HG03045 (cell line): ENCODE results near the gene EPB41L4B.

ENCODE experiments used
- ATAC-seq: cut with Tn5 transposase; IDR thresholded peaks from one replicate; pipeline ENCODE4 v1.9.1; 2021; ENCODE audit warnings: mild to moderate bottlenecking, moderate library complexity; ENCODE audit not compliant: unreplicated experiment

Gene EPB41L4B

DNA sequence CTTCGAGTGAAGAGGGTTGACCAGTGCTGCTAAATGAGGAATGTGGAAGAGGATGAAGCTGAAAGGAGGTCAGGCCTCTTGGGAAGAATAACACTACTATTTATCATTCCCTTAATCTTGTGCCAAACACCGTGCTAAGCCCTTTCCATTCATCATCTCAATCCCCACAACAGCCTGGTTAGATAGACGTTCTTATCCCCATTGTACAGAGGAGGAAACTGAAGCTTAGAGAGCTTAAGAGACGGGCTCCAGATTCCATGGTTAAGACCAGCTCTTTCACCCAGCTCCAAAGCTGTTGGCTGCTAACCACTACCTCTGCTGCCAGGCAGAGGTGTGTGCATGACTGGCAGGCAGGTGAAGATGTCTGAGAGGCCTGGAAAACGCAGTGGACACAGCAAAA, 868 bp upstream of the EPB41L4B start:
- ATAC-seq: no peak

DNA sequence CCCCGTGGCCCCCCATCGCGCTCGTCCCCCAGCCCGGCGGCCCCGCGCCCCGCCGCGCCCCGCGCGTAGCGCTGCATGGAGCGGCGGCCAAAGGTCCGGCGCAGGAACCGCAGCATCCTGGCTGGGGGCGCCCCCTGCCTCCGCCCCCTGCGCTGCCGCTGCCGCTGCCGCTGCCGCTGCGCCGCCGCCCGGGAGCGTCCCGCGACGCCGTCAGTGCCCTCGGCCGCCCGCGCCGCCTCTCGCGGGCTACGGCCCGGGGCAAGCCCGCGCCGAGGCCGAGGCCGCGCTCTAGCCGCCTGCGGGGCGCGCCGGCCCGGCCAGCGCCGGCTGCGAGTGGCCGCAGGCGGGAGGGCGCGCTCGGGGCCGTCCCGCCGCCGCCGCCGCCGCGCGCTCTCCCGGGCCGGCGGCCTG, 523 bp downstream of the EPB41L4B start:
- ATAC-seq: peak; percentile 26

- no peak for ATAC-seq
These were observed 1.1 kb downstream of the EPB41L4B start for GRCh38 chr9:109319626-109320241.

DNA sequence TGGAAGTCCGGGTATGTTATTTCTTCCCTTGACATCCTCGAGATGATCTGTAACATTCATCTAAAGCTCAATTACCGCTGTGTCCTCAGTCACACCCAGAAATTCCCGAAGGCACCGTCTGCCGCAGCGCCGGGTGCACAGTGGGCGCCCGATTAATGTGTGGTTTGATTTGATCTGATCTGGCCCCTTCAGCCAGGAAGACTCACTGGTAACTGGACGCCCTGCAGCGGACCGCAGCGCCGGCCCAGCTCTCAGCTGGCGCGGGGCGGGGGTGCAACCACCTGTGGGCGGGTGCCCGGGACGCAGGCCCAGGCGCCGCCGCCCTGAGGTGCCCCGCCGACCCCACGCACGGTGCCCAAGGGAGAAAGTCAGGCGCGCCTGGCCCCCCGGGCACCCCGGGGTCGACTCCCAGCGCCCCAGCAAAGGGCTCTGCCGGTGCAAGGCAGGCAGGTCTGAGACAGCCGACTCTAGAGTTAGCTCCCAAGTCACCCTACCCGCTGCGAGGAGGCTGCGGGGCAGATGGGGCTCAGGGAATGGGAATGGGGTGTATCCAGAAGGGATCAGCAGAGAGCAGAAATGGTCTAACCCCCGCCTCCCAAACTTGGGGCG, 1.7 kb downstream of the EPB41L4B start:
- no peak for ATAC-seq

- ATAC-seq: no peak
These were observed 2.7 kb downstream of the EPB41L4B start for GRCh38 chr9:109317979-109318741.

GRCh38 chr9:109317311-109317978, 3.4 kb downstream of the EPB41L4B start:
- ATAC-seq: no peak

- no peak for ATAC-seq
These were observed 4.6 kb downstream of the EPB41L4B start for GRCh38 chr9:109316207-109316640.

DNA sequence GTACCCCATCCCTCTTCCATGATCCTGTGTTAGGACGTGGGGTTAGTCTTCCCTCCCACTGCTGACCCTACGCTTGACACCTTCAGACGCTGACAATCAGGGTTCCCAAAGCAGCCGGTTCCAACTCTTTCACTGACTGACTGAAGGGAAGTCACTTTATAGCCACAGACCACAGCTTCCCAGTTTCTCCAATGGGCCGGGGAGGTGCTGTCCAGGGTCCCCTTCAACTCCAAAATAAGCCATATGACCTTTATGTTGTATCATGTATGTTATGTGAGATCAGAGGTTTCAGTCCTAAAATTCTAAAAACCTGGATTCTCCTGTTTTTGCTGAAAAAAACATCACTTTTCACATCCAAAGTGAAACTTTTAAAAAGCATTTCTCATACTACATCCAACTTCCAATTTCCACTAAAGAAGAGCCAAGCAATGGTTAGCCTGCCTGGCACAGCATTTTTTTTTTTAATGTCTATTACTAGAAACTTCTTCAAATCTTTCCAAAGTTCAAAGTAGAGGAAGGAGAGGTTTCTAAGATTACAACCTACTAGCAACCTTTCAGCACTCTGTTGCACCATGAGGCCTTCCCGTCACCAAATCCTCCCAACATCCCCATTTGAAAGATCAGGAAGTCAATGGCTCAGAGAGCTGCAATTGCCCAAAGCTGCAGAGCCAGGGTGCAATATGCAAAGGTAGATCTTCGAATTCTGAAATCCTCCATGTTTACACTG, 5.2 kb downstream of the EPB41L4B start:
- no peak for ATAC-seq

DNA sequence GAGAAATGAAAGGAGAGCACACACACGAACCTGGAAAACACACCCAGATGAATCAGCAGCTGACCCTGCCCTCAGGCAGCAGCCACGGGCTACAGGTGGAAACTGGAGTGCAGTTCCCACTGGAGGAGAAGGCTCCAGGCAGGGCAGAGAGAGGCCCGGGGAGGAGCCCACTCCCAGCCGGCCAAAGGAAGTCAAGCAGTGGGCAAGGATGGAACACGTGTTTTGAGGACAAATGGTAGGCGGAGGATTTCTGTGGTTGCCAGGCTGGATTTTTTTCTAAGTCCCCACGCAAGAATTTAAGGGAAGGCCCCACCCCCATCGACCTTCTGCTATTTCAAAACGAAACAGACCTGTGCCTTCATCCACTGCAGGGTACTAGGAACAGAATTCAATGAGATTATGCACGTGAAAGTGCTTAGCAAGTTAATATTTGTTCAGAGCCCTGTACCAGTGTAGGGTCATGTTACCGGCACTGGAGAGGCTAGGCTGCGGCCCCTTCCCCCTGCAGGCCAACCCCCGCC, 6.8 kb downstream of the EPB41L4B start:
- ATAC-seq: no peak

GRCh38 chr9:109313351-109313750, 7.5 kb downstream of the EPB41L4B start:
- no peak for ATAC-seq

DNA sequence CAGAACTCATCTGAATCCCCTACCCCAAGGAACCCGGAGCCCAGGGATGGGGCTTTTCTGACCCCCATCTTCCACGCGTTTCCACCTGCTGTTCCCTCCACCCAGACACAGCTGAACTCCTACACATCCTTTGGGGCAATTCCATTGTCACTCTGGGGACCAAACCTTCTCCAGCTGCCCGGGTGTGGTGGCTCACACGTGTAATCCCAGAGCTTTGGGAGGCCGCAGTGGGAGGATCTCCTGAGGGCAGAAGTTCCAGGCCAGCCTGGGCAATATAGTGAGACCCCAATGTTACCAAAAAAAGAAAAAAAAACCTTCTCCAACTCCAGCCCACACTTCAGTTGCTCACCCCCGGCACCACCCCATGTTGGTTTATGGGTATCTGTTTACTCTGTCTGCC, 8.1 kb downstream of the EPB41L4B start:
- ATAC-seq: no peak

DNA sequence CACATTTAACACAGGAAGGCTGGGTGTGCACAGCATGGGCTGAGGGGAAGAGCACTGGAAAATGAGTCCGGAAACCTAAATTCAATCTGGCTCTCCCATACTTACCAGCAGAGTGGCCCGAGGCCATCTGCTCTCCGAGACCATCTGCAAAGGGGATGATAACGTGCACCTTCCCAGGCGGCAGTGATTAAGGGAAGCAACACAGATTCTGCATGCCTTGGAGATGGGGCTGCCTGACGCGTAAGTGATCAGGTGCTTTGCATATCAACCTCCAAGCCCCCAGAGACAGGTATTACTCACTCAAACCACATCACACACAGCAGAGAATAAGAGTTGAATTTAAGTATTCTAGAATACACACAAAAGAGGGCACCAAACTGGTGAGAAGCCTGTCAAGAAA, 9.1 kb downstream of the EPB41L4B start:
- no peak for ATAC-seq

DNA sequence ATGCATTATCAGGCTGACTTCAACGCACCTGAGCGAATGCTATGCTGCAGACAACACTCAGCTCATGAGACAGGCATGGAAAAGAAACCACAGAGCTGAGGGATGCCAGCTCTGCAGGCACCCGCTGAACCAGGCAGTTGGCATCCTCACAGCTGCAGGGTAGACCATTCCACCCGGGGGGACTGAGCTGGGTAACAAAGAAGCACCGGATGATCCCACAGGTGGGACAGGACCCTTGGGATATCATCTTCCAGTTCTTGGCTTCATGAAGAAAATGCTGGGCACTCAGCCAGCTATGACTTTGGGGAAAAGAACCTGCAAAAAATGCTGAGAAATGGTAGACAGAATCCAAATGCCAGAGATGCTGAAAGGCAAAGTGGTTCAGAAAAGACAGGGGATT, 9.6 kb downstream of the EPB41L4B start:
- no peak for ATAC-seq

GRCh38 chr9:109310486-109310901, 10.4 kb downstream of the EPB41L4B start:
- no peak for ATAC-seq

GRCh38 chr9:109309282-109309681, 11.6 kb downstream of the EPB41L4B start:
- no peak for ATAC-seq

DNA sequence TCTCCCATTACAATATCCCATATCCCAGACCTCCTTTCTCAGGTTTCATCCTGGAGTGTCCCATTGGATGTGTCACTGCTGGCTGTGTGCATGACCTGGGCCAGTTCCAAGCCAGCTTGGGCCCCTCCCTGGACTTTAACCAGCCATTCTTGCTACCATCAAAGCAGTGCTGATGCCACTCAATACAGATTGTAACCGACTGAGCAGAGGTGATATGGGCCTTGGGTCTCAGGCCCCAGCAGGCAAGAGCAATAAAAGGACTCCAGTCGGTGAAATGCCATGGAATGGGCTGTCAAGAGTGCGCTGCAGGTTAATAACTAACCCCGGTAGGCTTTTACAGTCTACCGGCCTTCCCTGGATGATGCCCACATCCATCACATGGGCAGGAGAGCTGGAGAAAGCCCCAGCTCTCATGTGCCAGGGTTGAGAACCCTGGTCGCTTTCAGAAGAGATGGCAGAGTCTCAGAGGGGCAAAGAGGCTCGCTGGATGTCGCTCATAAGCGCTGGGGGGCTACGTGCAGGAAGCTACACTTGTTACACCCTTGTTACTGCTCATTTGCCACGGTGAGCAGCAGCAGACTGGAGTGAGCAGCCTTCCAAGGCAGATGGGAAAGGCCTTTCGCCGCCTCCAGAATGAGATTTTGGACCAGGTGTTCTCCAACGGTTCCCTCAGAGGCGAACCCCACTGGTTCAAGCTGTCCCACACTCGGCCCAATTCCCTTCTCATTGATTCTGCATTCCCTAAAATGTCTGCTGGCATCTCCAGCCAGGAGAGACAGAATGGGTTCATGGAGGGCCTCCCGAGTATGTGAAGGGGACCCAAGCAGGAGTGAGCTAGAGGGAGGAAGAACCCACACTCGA, 13.2 kb downstream of the EPB41L4B start:
- no peak for ATAC-seq

GRCh38 chr9:109305801-109306200, 15.1 kb downstream of the EPB41L4B start:
- ATAC-seq: no peak

DNA sequence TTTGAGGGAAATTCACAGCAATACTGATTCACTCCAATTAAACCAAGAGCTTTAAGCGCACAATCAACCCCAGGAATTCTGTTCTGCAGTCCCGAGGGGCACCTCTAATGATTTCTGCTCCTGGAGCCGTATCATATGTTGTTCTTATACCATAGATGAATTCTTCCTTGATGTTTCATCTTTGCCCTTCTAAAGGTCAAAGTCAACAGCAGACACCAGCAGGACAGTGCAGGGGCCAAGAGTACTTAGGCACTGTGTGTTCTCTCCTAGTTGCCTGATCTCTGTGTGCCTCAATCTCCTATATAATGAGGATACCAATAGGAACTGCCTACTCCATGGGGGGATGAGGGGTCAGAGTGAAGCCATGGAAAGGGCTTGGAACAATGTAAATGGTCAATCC, 16.5 kb downstream of the EPB41L4B start:
- no peak for ATAC-seq

DNA sequence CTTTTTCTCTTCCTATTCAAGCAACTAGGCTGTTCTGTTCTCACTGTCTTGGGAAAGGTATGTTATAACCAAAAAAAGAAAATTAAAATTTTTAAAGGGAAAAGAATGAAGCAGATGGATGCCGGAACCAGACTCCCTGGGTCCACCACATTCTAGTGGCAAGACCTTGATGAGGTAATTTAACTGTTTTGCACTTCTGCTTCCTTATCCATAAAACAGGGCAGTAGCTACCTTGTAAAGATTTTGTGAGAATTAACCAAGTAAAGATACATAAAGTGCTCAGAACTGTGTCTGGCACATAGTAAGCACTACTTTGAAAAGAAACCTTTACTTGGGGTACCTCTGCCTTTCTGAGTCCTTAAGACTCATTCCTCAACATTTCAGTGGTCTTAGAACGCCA, 17.0 kb downstream of the EPB41L4B start:
- no peak for ATAC-seq

DNA sequence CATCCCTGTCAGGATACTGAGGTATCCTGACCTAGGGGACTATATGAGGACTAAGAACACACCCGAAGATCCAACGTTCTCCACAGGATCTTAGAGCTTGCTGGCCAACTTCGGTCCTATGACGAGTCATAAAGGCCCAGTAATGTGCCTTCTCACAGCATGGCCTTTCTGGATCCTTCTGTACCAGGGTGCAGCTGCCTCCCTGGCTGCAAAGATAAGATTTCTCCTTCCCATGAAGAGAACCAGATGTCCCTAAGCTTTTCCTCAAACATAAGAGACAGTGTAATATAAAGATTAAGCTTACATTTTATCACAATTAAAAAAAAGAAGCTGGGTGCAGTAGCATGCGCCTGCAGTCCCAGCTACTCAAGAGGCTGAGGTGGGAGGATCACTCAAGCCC, 18.3 kb downstream of the EPB41L4B start:
- no peak for ATAC-seq
